ENCODE results near the gene FREM3.

- TF ChIP-seq CTCF (IDR thresholded peaks at IDR 0.05): no peak
- no peak for TF ChIP-seq POLR2A (IDR thresholded peaks at IDR 0.05)
Measured at GRCh38 chr4:143616771-143617170, 83.7 kb downstream of the FREM3 start.

All from testis (tissue), 2 donors.